Cardiac muscle cell (in vitro differentiated cells and primary cell): ENCODE measurements around the gene EHBP1L1. TPM values are rescaled to one million over a fixed set of nuclear protein-coding genes. Genes with fewer than 3 reads are reported as not detected.
A peak's percentile ranks its signal among the peaks of the same experiment; 100 is the strongest.

Experiments
- DNase-seq, 2 donors: peaks; one replicate each; pipeline versions ENCODE4 v3.0.0 to v3.0.0-alpha.2; 2010 to 2017; ENCODE audit warnings: low read depth in 1 of 2, low spot score in 1 of 2
- H3K27ac ChIP-seq: fragments of 200-600 bp; sonication (generic); 2 replicates; pipeline ENCODE4 v1.5.1; 2016
- H3K27me3 ChIP-seq: fragments of 200-600 bp; sonication (generic); 2 replicates; pipeline ENCODE4 v1.6.0; 2016; ENCODE audit warnings: control low read depth
- H3K36me3 ChIP-seq: fragments of 200-600 bp; sonication (generic); 2 replicates; pipeline ENCODE4 v1.5.1; 2016; ENCODE audit warnings: control low read depth
- H3K4me1 ChIP-seq: fragments of 200-600 bp; sonication (generic); 2 replicates; pipeline ENCODE4 v1.8.1; 2017; ENCODE audit warnings: low read depth, mild to moderate bottlenecking, mixed run types
- H3K4me3 ChIP-seq: fragments of 200-600 bp; sonication (generic); 2 replicates; pipeline ENCODE4 v1.5.1; 2016; ENCODE audit warnings: mild to moderate bottlenecking
- H3K9me3 ChIP-seq: fragments of 200-600 bp; sonication (generic); 2 replicates; pipeline ENCODE4 v1.5.1; 2017; ENCODE audit warnings: low read depth, mild to moderate bottlenecking, control low read depth
- polyA plus RNA-seq: library from polyadenylated mRNA; unstranded; fragments of >200 nt; fragmentation: Nextera tagmentation; extraction: Ambion mirVana; gene quantifications from 2 replicates; pipeline ENCODE4 v1.2.1, GENCODE V29; 2016
- total RNA-seq: library from RNA; depleted of rRNA; stranded (reverse); fragments of >200 nt; gene quantifications from 2 replicates; pipeline ENCODE4 v1.2.3, GENCODE V29; 2016
- TF ChIP-seq, protein P1 (sequence below): IDR thresholded peaks from 2 replicates; pipeline ENCODE4 v1.5.1; 2012; ENCODE audit warnings: low read depth, mild to moderate bottlenecking, low read length

Gene EHBP1L1
- total and polyA plus RNA-seq, 2 experiments from 2014 or later = 14.2 to 50.5 TPM

DNA sequence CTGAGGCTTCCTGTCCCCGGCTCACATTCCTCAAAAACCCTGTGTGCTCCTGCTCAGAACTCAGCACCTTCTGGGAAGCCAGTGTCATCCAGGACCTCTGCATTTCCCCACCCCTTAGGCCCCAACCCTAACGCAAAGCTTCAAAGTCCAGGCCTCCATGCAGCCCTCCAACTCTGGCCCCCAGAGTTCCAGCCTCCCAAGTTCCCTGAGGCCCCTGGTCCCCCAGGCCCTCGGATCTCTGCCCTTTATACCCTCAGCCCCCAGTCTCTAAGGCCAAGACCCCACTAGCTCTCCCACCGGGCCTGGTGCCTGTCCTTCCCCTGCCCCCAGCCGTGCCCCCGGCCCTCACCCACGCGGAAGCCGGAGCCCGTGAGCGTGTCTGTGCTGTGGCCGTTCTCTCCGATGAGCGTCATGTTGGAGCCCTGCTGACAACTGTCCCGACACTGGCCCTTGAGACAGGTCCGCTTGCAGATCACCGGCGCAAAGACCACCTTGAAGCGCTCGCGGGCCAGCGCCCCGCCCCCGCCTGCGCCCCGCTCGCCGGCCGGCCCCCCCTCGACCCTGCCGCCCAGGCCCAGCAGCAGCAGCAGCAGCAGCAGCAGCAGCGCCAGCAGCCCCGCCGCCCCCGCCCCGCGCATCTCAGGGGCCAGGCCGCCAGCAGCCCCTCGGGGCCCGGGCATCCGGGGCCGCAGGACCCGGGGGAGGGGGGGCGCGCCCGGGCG lies 18.4 kb upstream of the EHBP1L1 start:
- H3K4me1 ChIP-seq = peaks cover 39% of the 10 kb centered on the region
- TF ChIP-seq, protein P1, sequence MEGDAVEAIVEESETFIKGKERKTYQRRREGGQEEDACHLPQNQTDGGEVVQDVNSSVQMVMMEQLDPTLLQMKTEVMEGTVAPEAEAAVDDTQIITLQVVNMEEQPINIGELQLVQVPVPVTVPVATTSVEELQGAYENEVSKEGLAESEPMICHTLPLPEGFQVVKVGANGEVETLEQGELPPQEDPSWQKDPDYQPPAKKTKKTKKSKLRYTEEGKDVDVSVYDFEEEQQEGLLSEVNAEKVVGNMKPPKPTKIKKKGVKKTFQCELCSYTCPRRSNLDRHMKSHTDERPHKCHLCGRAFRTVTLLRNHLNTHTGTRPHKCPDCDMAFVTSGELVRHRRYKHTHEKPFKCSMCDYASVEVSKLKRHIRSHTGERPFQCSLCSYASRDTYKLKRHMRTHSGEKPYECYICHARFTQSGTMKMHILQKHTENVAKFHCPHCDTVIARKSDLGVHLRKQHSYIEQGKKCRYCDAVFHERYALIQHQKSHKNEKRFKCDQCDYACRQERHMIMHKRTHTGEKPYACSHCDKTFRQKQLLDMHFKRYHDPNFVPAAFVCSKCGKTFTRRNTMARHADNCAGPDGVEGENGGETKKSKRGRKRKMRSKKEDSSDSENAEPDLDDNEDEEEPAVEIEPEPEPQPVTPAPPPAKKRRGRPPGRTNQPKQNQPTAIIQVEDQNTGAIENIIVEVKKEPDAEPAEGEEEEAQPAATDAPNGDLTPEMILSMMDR = no peak
- DNase-seq = no peak
- H3K9me3 ChIP-seq = no peaks in the 10 kb centered on the region
- H3K4me3 ChIP-seq = peak overlapping the region; percentile 50
- H3K27ac ChIP-seq = peak overlapping the region; percentile 93
- H3K27me3 ChIP-seq = no peaks in the 10 kb centered on the region
- H3K36me3 ChIP-seq = no peaks in the 10 kb centered on the region

DNA sequence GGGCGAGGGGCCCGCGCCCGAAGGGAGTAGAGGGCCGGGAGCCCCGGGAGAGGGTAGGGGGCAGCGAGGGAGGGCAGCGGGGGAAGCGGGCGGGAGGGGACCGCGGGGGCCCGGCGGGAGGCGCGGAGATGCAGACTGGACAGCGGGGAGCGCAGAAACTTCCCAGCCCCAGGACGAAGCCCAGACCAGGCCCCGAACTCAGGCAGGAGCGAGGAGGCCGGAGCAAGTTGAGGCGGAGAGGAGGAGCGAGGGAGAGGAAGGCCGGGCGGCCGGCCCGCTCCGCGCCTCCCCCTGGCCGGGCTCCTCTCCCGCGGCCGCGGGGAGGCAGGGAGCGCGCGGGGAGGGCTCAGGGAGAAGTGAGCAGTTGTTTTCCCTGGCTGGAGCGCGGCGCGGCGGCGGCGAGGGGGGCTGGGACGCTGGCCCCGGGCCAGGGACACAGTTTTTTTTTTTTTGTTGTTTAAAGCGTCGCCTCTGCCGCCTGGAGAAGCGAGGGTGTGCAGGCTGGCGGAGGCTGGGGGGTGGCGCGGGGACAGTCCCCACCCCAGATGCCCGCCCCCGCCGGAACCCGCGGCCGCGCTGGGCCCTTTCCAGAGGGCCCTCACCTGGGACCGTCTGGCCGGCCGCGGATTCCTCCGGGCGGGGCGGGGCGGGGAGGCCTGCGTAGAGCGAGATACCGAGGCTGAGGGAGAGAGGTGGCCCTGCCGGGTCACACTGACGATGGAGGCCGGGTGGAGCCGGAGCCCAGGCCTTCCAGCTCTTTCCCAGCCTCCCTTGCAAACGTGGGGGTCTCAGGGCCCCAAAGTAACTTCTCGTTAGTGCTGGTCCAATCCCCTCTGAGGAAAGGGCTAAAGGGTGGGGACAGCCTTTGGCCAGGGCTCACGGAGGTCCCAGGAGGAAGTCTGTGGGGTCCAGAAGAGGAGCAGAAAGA lies 17.6 kb upstream of the EHBP1L1 start, which contains the start of gene LTBP3:
Gene LTBP3 (minus strand): TSS at position 358 of the 928 bp plus-strand sequence. CDS start 400 bp downstream, outside the sequence.
- TF ChIP-seq, protein P1 = no peak

DNA sequence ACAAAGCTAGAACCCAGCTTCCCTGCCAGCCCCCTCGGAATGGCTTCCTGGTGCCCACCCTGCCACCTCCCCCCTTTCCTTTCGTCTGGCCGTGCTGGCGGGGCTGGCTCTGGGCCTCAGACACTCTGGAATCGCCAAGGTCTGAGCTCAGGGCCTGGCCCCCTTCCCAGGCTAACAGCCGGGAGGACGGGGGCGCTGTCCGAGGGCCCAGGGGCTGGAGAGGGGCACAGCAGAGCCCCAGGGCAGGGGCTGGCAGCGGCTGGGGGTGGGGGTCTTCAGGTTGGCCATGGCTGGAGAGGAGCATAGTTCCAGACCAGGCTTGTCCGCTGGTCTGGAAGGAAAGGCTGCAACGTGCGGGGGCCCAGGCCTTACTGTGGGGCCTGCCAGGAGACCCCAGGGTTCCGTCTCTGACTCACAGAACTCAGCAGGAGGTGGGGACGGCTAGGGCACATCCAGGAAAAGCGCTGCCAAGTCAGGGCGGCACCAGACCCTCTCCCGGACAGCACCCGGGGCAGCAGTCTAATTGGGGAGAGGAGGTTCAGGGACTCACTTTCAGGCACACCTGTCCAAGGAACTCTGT lies 16.8 kb upstream of the EHBP1L1 start:
- Histone ChIP-seq H3K36me3 (no peaks in the 10 kb centered on the region), H3K9me3 (no peaks in the 10 kb centered on the region), H3K27me3 (no peaks in the 10 kb centered on the region), H3K27ac (peak overlapping the region; percentile 93), H3K4me3 (peak overlapping the region; percentile 50), H3K4me1 (peaks cover 33% of the 10 kb centered on the region)
- DNase-seq = peak in 1 of 2 donors; percentile 67
- TF ChIP-seq, protein P1 = peak; percentile 9

More for the DNA sequence above, 17.6 kb upstream of the EHBP1L1 start, which contains the start of gene LTBP3:
- peak within 1 kb of the TSS; percentile 50 for H3K4me3 ChIP-seq
- H3K27me3 ChIP-seq = no peaks in the 10 kb centered on the region
- H3K4me1 ChIP-seq = peaks cover 39% of the 10 kb centered on the region
- no peaks in the 10 kb centered on the region for H3K9me3 ChIP-seq
- H3K27ac ChIP-seq = peak within 1 kb of the TSS; percentile 93
- peak; percentile 83 to 94 for DNase-seq
- no peaks in the 10 kb centered on the region for H3K36me3 ChIP-seq

DNA sequence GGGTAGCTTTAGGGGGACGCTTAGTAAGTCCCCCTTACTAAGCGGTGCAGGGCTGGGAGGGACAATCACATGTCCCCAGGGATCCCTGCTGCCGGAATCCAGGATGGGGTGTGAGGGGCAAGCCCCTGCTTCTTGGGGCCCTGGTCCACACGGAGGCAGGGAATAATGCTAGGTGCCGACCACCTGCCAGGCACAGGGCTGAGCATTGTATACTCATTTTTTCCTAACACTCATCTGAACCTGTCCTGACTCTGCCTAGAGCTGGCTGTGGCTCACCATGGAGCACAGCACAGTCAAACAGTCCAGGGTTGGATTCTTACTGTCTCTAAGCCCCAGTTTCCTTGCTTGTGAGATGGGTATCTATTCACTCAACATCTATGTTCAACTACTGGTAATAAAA lies 16.3 kb upstream of the EHBP1L1 start:
- Histone ChIP-seq H3K4me1 (peaks cover 31% of the 10 kb centered on the region), H3K36me3 (no peaks in the 10 kb centered on the region), H3K27me3 (no peaks in the 10 kb centered on the region), H3K27ac (peak overlapping the region; percentile 38), H3K4me3 (no peak overlapping the region), H3K9me3 (no peaks in the 10 kb centered on the region)
- no peak for DNase-seq
- TF ChIP-seq, protein P1 = no peak

DNA sequence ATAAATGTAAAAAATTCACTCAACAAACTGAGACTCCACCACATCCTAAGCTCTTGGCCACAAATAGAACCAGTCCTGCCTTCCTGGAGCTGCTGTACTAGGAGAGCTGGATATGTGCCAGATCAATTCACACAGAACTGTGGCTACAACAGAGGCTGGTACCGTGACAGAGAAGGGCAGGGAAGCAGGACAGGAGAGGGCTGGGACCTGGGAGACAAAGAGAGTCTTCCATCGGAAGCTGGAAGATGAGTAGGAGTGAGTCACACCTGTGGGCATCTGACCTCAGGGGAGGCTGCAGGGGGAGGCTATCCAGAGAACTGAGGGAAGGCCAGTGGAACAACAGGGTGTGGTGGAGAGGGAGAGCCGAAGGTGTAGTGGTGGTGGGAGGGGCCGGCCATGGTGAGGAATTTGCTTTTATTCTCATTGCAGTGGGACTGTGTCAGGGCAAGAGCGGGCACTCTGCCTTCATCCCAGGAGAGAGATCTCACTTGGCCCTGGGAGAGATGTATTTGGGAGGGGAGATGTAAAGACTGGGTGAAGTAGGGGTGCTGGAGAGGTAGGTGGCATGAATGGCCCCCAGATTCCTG lies 15.8 kb upstream of the EHBP1L1 start:
- Histone ChIP-seq H3K4me3 (no peak overlapping the region), H3K9me3 (no peaks in the 10 kb centered on the region), H3K27me3 (no peaks in the 10 kb centered on the region), H3K27ac (no peak overlapping the region), H3K36me3 (no peaks in the 10 kb centered on the region), H3K4me1 (peaks cover 31% of the 10 kb centered on the region)
- TF ChIP-seq, protein P1 = no peak
- DNase-seq = peak in 1 of 2 donors; percentile 62
